Panc1 (cell line): Measurements from ENCODE around the gene TMCC1. TPM values are rescaled to one million over a fixed set of nuclear protein-coding genes. Genes with fewer than 3 reads are reported as not detected.

Experiments used
- ATAC-seq: fragments of 200-7000 bp; cut with Tn5 transposase; 2 replicates; pipeline ENCODE4 v1.9.1; 2020; ENCODE audit warnings: mild to moderate bottlenecking, moderate library complexity
- BruUV-seq: library from RNA; stranded (reverse); fragments of 400-500 nt; replicated peaks from 2 replicates; lab custom pipeline; 2021; lab: Mats Ljungman, UMichigan
- CTCF ChIA-PET: fragments of 300-600 bp; sonication (Branson Sonifier 250); formaldehyde crosslinking; loops from one replicate; lab custom pipeline; 2022; ENCODE audit warnings: antibody characterized with exemption; lab: Charles Lee
- POLR2A ChIA-PET: fragments of 300-600 bp; sonication (Branson Sonifier 250); formaldehyde crosslinking; loops from one replicate; lab custom pipeline; 2022; ENCODE audit warnings: antibody characterized with exemption; lab: Charles Lee
- DNase-seq: peaks from one replicate; pipeline ENCODE4 v3.0.0-alpha.2; 2010; ENCODE audit warnings: low read depth, low spot score
- H3K27ac ChIP-seq: 2 replicates; pipeline ENCODE4 v1.5.1; 2011; ENCODE audit warnings: mild to moderate bottlenecking, low read length, inconsistent platforms
- H3K27me3 ChIP-seq: fragments of 200-500 bp; sonication (Bioruptor generic); 2 replicates; pipeline ENCODE4 v1.6.0; 2014; ENCODE audit warnings: low read length, inconsistent platforms; ENCODE audit not compliant: control insufficient read depth, insufficient read depth
- H3K36me3 ChIP-seq: fragments of 200-500 bp; sonication (Bioruptor generic); 2 replicates; pipeline ENCODE4 v1.5.1; 2014; ENCODE audit warnings: inconsistent platforms, mild to moderate bottlenecking, low read length, moderate library complexity; ENCODE audit not compliant: control insufficient read depth, insufficient read depth
- H3K4me1 ChIP-seq: 2 replicates; pipeline ENCODE4 v1.5.1; 2011; ENCODE audit warnings: inconsistent platforms, mild to moderate bottlenecking, low read length, moderate library complexity; ENCODE audit not compliant: control insufficient read depth, insufficient read depth
- H3K4me3 ChIP-seq, 2 experiments: 2 replicates each; pipeline ENCODE4 v1.5.1; 2011 to 2012; ENCODE audit warnings: low read depth in 2 of 2, low read length in 2 of 2, mild to moderate bottlenecking in 2 of 2, inconsistent platforms in 1 of 2, moderate library complexity in 1 of 2
- H3K9me3 ChIP-seq: fragments of 200-500 bp; sonication (Bioruptor generic); 2 replicates; pipeline ENCODE4 v1.5.1; 2014; ENCODE audit warnings: low read depth, mild to moderate bottlenecking, inconsistent platforms, low read length, moderate library complexity; ENCODE audit not compliant: control insufficient read depth, insufficient read depth
- POLR2AphosphoS5 ChIP-seq: IDR thresholded peaks from 2 replicates; pipeline ENCODE4 v1.6.1; 2012; ENCODE audit warnings: mild to moderate bottlenecking, low read depth, low read length, moderate library complexity
- REST ChIP-seq, 2 experiments: IDR thresholded peaks; 2 replicates each; pipeline ENCODE4 v1.6.1; 2011 to 2012; ENCODE audit warnings: low read depth in 2 of 2, control low read depth in 1 of 2, low read length in 1 of 2, mild to moderate bottlenecking in 1 of 2, moderate library complexity in 1 of 2; ENCODE audit not compliant: insufficient read depth in 1 of 2
- SIN3A ChIP-seq: IDR thresholded peaks from 2 replicates; pipeline ENCODE4 v1.6.1; 2012; ENCODE audit warnings: low read depth, mild to moderate bottlenecking, low read length, moderate library complexity, borderline replicate concordance; ENCODE audit not compliant: insufficient read depth
- TCF7L2 ChIP-seq: IDR thresholded peaks from 2 replicates; pipeline ENCODE4 v1.6.1; 2011; ENCODE audit warnings: mild to moderate bottlenecking, low read depth, low read length, inconsistent platforms
- in situ Hi-C: cut with HindIII; loops from 2 replicates; pipeline ENCODE4 v1.10.0; 2016; ENCODE audit warnings: low sequenced_read_pairs, low pct_unique_long_range_greater_than_20kb
- intact Hi-C: fragments of 100-400 bp; cut with micrococcal nuclease; formaldehyde crosslinking; loops from one replicate; pipeline ENCODE4 v1.10.0; 2022; ENCODE audit not compliant: unreplicated experiment
- total RNA-seq: library from RNA; stranded (reverse); gene quantifications from one replicate; pipeline ENCODE4 v1.2.1, GENCODE V29; 2021; ENCODE audit not compliant: unreplicated experiment
- TF ChIP-seq, protein P1 (sequence below): fragments of 450-650 bp; IDR thresholded peaks from 2 replicates; pipeline ENCODE4 v1.5.1; 2017; ENCODE audit warnings: mild to moderate bottlenecking

Gene TMCC1
- total RNA-seq, 1 experiment from 2014 or later, result 33.2 TPM

- POLR2A ChIA-PET, result interaction anchor here (0.6 kb wide), 1 partner anchor 8 kb away, joined by 3 read pairs; no protein-coding TSS in a partner anchor
- in situ Hi-C loops, result no loop called here
Observed at GRCh38 chr3:129604767-129605166, 288.7 kb downstream of the TMCC1 start.

GRCh38 chr3:129603991-129604749 is 289.3 kb downstream of the TMCC1 start:
- ChIA-PET CTCF (interaction anchor here (0.8 kb wide), 2 partner anchors 10 to 36 kb away, joined by 3 to 5 read pairs; no protein-coding TSS in a partner anchor), POLR2A (no interaction called here)
- Histone ChIP-seq H3K4me3 (peak overlapping the region; percentile 57 to 92), H3K9me3 (no peaks in the 10 kb centered on the region), H3K27me3 (no peaks in the 10 kb centered on the region), H3K27ac (peak overlapping the region; percentile 99), H3K4me1 (peaks cover 60% of the 10 kb centered on the region), H3K36me3 (no peaks in the 10 kb centered on the region)
- in situ Hi-C loops, result no loop called here
- BruUV-seq, result no TSS peak
- ATAC-seq (no peak), DNase-seq (no peak)
- intact Hi-C loops, result loop anchor here (2.0 kb wide), 1 partner anchor 113 kb away; no protein-coding TSS in a partner anchor
- TF ChIP-seq REST (IDR thresholded peaks at IDR 0.05; ENCODE audit: insufficient read depth in 1 of 2, low read depth in 2 of 2, low read length in 1 of 2), result no peak
- TF ChIP-seq TCF7L2, result no peak
- TF ChIP-seq SIN3A, result peak; percentile 43; the same call in 1 of the 2 replicates
- no peak for TF ChIP-seq POLR2AphosphoS5
- TF ChIP-seq, protein P1, sequence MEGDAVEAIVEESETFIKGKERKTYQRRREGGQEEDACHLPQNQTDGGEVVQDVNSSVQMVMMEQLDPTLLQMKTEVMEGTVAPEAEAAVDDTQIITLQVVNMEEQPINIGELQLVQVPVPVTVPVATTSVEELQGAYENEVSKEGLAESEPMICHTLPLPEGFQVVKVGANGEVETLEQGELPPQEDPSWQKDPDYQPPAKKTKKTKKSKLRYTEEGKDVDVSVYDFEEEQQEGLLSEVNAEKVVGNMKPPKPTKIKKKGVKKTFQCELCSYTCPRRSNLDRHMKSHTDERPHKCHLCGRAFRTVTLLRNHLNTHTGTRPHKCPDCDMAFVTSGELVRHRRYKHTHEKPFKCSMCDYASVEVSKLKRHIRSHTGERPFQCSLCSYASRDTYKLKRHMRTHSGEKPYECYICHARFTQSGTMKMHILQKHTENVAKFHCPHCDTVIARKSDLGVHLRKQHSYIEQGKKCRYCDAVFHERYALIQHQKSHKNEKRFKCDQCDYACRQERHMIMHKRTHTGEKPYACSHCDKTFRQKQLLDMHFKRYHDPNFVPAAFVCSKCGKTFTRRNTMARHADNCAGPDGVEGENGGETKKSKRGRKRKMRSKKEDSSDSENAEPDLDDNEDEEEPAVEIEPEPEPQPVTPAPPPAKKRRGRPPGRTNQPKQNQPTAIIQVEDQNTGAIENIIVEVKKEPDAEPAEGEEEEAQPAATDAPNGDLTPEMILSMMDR, result no peak

More at GRCh38 chr3:129604767-129605166, 288.7 kb downstream of the TMCC1 start:
- H3K27me3 ChIP-seq, result no peaks in the 10 kb centered on the region
- H3K4me3 ChIP-seq, result peak overlapping the region; percentile 57 to 92
- no peaks in the 10 kb centered on the region for H3K9me3 ChIP-seq
- intact Hi-C loops, result no loop called here
- no peak for ATAC-seq
- CTCF ChIA-PET, result interaction anchor here (1.6 kb wide), 1 partner anchor 114 kb away, joined by 7 read pairs; no protein-coding TSS in a partner anchor
- peaks cover 60% of the 10 kb centered on the region for H3K4me1 ChIP-seq
- H3K36me3 ChIP-seq, result no peaks in the 10 kb centered on the region
- TF ChIP-seq, protein P1, result no peak
- no peak for TF ChIP-seq TCF7L2
- no peak for TF ChIP-seq REST (IDR thresholded peaks at IDR 0.05; ENCODE audit: insufficient read depth in 1 of 2, low read depth in 2 of 2, low read length in 1 of 2)
- TF ChIP-seq POLR2AphosphoS5, result no peak
- no peak for TF ChIP-seq SIN3A
- no peak for DNase-seq
- BruUV-seq, result TSS peak; percentile 67
- peak overlapping the region; percentile 99; the same call in 1 of the 2 replicates for H3K27ac ChIP-seq
